ENCODE measurements around the gene HTATSF1.

HTATSF1 gene

DNA sequence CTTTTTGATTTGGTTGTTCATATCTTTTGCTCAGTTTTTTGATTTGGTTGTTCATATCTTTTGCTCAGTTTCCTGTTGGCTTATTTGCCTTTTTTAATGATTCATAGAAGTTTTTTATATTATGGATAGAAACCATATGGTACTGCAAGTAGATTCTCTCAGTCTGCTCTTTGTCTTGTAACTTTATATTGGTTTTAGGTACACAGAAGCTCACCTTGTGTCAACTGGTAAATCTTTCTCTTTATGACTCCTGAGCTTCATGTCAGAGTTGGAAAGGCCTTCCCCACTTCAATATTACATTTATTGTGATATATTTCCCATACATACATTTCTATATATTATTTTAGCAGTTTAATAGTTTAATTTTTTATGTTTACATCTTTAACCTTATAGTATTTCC is 26.4 kb downstream of the HTATSF1 start:
- Histone ChIP-seq H3K9ac (ENCODE audit: low read length) (no peak overlapping the region), H3K27me3 (ENCODE audit: insufficient read depth, low read length) (no peaks in the 10 kb centered on the region), H3K36me3 (ENCODE audit: insufficient read depth, low read length) (no peaks in the 10 kb centered on the region), H3F3A (ENCODE audit: insufficient read depth, low read length) (no peaks in the 10 kb centered on the region), H3K9me2 (ENCODE audit: low read depth, low read length) (no peaks in the 10 kb centered on the region), H3K4me3 (ENCODE audit: low read depth, low read length, poor library complexity, severe bottlenecking) (no peak overlapping the region), H3K4me1 (ENCODE audit: insufficient read depth, low read length, severe bottlenecking) (no peaks in the 10 kb centered on the region), H3K79me2 (ENCODE audit: insufficient read depth, low read length) (no peaks in the 10 kb centered on the region), H3K27ac (ENCODE audit: low read depth, low read length, poor library complexity, severe bottlenecking) (no peak overlapping the region), H4K20me1 (ENCODE audit: insufficient read depth, low read length) (no peaks in the 10 kb centered on the region), H3K4me2 (ENCODE audit: low read length) (no peak overlapping the region), H3K9me3 (ENCODE audit: low read length) (no peaks in the 10 kb centered on the region), H2AFZ (ENCODE audit: low read length) (no peak overlapping the region)
- TF ChIP-seq EZH2 (IDR thresholded peaks at IDR 0.05; ENCODE audit: borderline replicate concordance, low read length): no peak
- TF ChIP-seq CTCF (IDR thresholded peaks at IDR 0.05; ENCODE audit: low read length): no peak

- TF ChIP-seq CTCF (IDR thresholded peaks at IDR 0.05; ENCODE audit: low read length): no peak
- no peak for TF ChIP-seq EZH2 (IDR thresholded peaks at IDR 0.05; ENCODE audit: borderline replicate concordance, low read length)
- no peak overlapping the region for H2AFZ ChIP-seq (ENCODE audit: low read length)
- no peak overlapping the region for H3K27ac ChIP-seq (ENCODE audit: low read depth, low read length, poor library complexity, severe bottlenecking)
- H3F3A ChIP-seq (ENCODE audit: insufficient read depth, low read length): no peaks in the 10 kb centered on the region
- H3K4me3 ChIP-seq (ENCODE audit: low read depth, low read length, poor library complexity, severe bottlenecking): no peak overlapping the region
- no peaks in the 10 kb centered on the region for H3K27me3 ChIP-seq (ENCODE audit: insufficient read depth, low read length)
- H4K20me1 ChIP-seq (ENCODE audit: insufficient read depth, low read length): no peaks in the 10 kb centered on the region
- no peak overlapping the region for H3K9ac ChIP-seq (ENCODE audit: low read length)
- H3K4me1 ChIP-seq (ENCODE audit: insufficient read depth, low read length, severe bottlenecking): no peaks in the 10 kb centered on the region
- H3K4me2 ChIP-seq (ENCODE audit: low read length): no peak overlapping the region
- no peaks in the 10 kb centered on the region for H3K9me3 ChIP-seq (ENCODE audit: low read length)
- no peaks in the 10 kb centered on the region for H3K36me3 ChIP-seq (ENCODE audit: insufficient read depth, low read length)
- no peaks in the 10 kb centered on the region for H3K79me2 ChIP-seq (ENCODE audit: insufficient read depth, low read length)
- H3K9me2 ChIP-seq (ENCODE audit: low read depth, low read length): no peaks in the 10 kb centered on the region
These were observed 28.6 kb downstream of the HTATSF1 start for GRCh38 chrX:136525738-136526606.

DNA sequence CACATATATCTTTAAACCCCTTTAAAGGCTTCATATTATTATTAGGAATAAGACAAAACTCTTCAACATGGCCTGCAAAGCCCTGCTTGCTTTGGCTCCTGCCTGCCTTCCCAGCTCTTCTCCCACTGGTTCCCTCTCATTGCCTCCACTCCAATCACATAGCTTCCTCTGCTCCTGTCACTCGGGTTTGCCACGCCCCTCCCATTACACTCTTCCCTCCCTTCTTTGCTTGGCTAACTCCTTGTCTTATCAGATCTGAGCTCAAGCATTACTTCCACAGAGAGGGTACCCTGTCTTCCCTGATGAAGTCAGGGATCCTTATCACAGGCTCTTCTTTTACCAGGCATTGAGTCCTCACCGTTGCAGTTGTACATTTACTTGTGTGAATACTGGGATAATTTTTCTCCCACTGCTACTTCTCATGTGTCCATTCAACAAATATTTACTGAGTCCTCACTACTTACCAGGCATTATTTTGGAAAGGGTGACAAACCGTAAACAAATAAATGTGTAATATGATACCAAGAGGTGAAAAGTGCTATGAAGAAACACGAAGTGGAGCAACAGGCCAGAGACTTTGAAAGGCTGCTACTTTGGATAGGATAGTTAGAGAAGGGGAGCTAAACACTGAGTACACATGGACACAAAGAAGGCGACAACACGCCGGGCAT is 31.4 kb downstream of the HTATSF1 start:
- H3K36me3 ChIP-seq (ENCODE audit: insufficient read depth, low read length): no peaks in the 10 kb centered on the region
- H3K9ac ChIP-seq (ENCODE audit: low read length): no peak overlapping the region
- H3K27me3 ChIP-seq (ENCODE audit: insufficient read depth, low read length): no peaks in the 10 kb centered on the region
- TF ChIP-seq CTCF (IDR thresholded peaks at IDR 0.05; ENCODE audit: low read length): no peak
- no peak for TF ChIP-seq EZH2 (IDR thresholded peaks at IDR 0.05; ENCODE audit: borderline replicate concordance, low read length)
- no peaks in the 10 kb centered on the region for H3K4me1 ChIP-seq (ENCODE audit: insufficient read depth, low read length, severe bottlenecking)
- H4K20me1 ChIP-seq (ENCODE audit: insufficient read depth, low read length): no peaks in the 10 kb centered on the region
- no peak overlapping the region for H3K4me3 ChIP-seq (ENCODE audit: low read depth, low read length, poor library complexity, severe bottlenecking)
- H3K9me3 ChIP-seq (ENCODE audit: low read length): no peaks in the 10 kb centered on the region
- no peak overlapping the region for H3K27ac ChIP-seq (ENCODE audit: low read depth, low read length, poor library complexity, severe bottlenecking)
- H3K79me2 ChIP-seq (ENCODE audit: insufficient read depth, low read length): no peaks in the 10 kb centered on the region
- H2AFZ ChIP-seq (ENCODE audit: low read length): no peak overlapping the region
- no peaks in the 10 kb centered on the region for H3F3A ChIP-seq (ENCODE audit: insufficient read depth, low read length)
- H3K9me2 ChIP-seq (ENCODE audit: low read depth, low read length): no peaks in the 10 kb centered on the region
- H3K4me2 ChIP-seq (ENCODE audit: low read length): no peak overlapping the region

Data from OCI-LY1 (cell line).